ENCODE data around the gene DAAM1.

DNA sequence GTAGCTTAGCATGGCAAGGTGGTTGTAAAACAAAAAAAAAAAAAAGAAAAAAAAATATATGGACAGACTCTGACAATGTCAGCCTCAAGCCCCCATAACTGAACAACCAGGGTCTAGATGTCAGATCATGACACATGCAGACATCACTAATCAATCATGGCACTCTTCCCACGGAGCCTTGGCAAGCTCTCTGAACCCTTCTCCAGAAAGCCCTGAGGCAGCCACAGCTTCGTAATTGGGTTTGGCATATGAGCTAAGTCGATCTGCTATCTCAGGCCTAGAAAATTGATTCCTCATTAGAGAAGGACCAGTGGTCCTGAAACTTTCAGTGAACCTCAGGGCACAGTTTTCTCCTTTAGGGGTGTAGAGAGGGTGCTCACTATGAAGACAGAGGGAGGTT, 164.5 kb downstream of the DAAM1 start:
- TF ChIP-seq, protein P1, sequence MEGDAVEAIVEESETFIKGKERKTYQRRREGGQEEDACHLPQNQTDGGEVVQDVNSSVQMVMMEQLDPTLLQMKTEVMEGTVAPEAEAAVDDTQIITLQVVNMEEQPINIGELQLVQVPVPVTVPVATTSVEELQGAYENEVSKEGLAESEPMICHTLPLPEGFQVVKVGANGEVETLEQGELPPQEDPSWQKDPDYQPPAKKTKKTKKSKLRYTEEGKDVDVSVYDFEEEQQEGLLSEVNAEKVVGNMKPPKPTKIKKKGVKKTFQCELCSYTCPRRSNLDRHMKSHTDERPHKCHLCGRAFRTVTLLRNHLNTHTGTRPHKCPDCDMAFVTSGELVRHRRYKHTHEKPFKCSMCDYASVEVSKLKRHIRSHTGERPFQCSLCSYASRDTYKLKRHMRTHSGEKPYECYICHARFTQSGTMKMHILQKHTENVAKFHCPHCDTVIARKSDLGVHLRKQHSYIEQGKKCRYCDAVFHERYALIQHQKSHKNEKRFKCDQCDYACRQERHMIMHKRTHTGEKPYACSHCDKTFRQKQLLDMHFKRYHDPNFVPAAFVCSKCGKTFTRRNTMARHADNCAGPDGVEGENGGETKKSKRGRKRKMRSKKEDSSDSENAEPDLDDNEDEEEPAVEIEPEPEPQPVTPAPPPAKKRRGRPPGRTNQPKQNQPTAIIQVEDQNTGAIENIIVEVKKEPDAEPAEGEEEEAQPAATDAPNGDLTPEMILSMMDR (IDR thresholded peaks at IDR 0.05; ENCODE audit: low read depth, low read length), result no peak
- no peak for TF ChIP-seq EZH2phosphoT487 (IDR thresholded peaks at IDR 0.05; ENCODE audit: low read depth)
